Endothelial cell (in vitro differentiated cells): ENCODE measurements around the gene POLR3E. TPM values are rescaled to one million over a fixed set of nuclear protein-coding genes. Genes with fewer than 3 reads are reported as not detected.

Source experiments
- DNase-seq: peaks from one replicate; pipeline ENCODE4 v3.0.0; 2021; ENCODE audit warnings: low spot score
- H3K27ac Mint-ChIP-seq: one replicate; pipeline ENCODE4 v1.8.0; 2021; ENCODE audit warnings: mixed read lengths, inconsistent platforms; ENCODE audit not compliant: unreplicated experiment
- H3K27me3 Mint-ChIP-seq: one replicate; pipeline ENCODE4 v1.8.0; 2021; ENCODE audit warnings: mild to moderate bottlenecking, moderate library complexity, mixed read lengths, inconsistent platforms; ENCODE audit not compliant: unreplicated experiment
- H3K36me3 Mint-ChIP-seq: one replicate; pipeline ENCODE4 v1.8.0; 2021; ENCODE audit warnings: mild to moderate bottlenecking, low read depth, mixed read lengths, inconsistent platforms; ENCODE audit not compliant: unreplicated experiment
- H3K4me1 Mint-ChIP-seq: one replicate; pipeline ENCODE4 v1.8.0; 2021; ENCODE audit warnings: mild to moderate bottlenecking, mixed read lengths, inconsistent platforms; ENCODE audit not compliant: unreplicated experiment
- H3K4me3 Mint-ChIP-seq: one replicate; pipeline ENCODE4 v1.8.0; 2021; ENCODE audit warnings: mild to moderate bottlenecking, mixed read lengths, inconsistent platforms; ENCODE audit not compliant: unreplicated experiment
- H3K9me3 Mint-ChIP-seq: one replicate; pipeline ENCODE4 v1.8.0; 2021; ENCODE audit warnings: mixed read lengths, inconsistent platforms; ENCODE audit not compliant: unreplicated experiment
- total RNA-seq: library from RNA; stranded (reverse); fragmentation: NEBNext Ultra II Directional; extraction: Animal tissue kit (Norgen Biotek cat#: 25700); gene quantifications from one replicate; pipeline ENCODE4 v1.2.1, GENCODE V29; 2021; ENCODE audit not compliant: unreplicated experiment
- TF ChIP-seq, protein P1 (sequence below): fragments of 200-600 bp; sonication (generic); IDR thresholded peaks from one replicate; pipeline ENCODE4 v1.5.0; 2021; ENCODE audit warnings: antibody characterized with exemption; ENCODE audit not compliant: unreplicated experiment

The POLR3E gene
- total RNA-seq, 1 donor from 2014 or later: 47.3 TPM

GRCh38 chr16:22383827-22384226 is 86.6 kb downstream of the POLR3E start:
- no peak overlapping the region for H3K4me3 Mint-ChIP-seq
- DNase-seq: no peak
- peaks cover 7% of the 10 kb centered on the region for H3K4me1 Mint-ChIP-seq
- H3K36me3 Mint-ChIP-seq: no peaks in the 10 kb centered on the region
- H3K9me3 Mint-ChIP-seq: no peaks in the 10 kb centered on the region
- TF ChIP-seq, protein P1, sequence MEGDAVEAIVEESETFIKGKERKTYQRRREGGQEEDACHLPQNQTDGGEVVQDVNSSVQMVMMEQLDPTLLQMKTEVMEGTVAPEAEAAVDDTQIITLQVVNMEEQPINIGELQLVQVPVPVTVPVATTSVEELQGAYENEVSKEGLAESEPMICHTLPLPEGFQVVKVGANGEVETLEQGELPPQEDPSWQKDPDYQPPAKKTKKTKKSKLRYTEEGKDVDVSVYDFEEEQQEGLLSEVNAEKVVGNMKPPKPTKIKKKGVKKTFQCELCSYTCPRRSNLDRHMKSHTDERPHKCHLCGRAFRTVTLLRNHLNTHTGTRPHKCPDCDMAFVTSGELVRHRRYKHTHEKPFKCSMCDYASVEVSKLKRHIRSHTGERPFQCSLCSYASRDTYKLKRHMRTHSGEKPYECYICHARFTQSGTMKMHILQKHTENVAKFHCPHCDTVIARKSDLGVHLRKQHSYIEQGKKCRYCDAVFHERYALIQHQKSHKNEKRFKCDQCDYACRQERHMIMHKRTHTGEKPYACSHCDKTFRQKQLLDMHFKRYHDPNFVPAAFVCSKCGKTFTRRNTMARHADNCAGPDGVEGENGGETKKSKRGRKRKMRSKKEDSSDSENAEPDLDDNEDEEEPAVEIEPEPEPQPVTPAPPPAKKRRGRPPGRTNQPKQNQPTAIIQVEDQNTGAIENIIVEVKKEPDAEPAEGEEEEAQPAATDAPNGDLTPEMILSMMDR: no peak
- no peak overlapping the region for H3K27ac Mint-ChIP-seq
- H3K27me3 Mint-ChIP-seq: peaks cover 1% of the 10 kb centered on the region

Other genes with a start within 250 kb of the POLR3E start
- 0.56 TPM for gene VWA3A, start 204.9 kb upstream of the POLR3E start, total RNA-seq
- 0.10 TPM for gene SDR42E2, start 134.9 kb upstream of the POLR3E start, total RNA-seq
- gene EEF2K, start 91.1 kb upstream of the POLR3E start, total RNA-seq: 19.3 TPM
- gene CDR2, start 77.2 kb downstream of the POLR3E start, total RNA-seq: 26.3 TPM
- 160 TPM for gene NPIPB5, start 213.5 kb downstream of the POLR3E start, total RNA-seq